GM12872 (cell line): Measurements from ENCODE around the gene MAMDC2.

Experiments used
- CTCF ChIP-seq: IDR thresholded peaks from 3 replicates; pipeline ENCODE4 v1.5.1; 2011; ENCODE audit warnings: low read depth, mild to moderate bottlenecking, low read length, moderate library complexity; ENCODE audit not compliant: insufficient read depth

Gene MAMDC2

GRCh38 chr9:70049672-70050271, 6.1 kb downstream of the MAMDC2 start:
- TF ChIP-seq CTCF, result no peak

- TF ChIP-seq CTCF, result no peak
Observed at GRCh38 chr9:70052768-70053167, 9.1 kb downstream of the MAMDC2 start.

- no peak for TF ChIP-seq CTCF
Observed at GRCh38 chr9:70053864-70054263, 10.2 kb downstream of the MAMDC2 start.

- TF ChIP-seq CTCF, result no peak
Observed at GRCh38 chr9:70054521-70054920, 10.9 kb downstream of the MAMDC2 start.

GRCh38 chr9:70055406-70056210, 12.0 kb downstream of the MAMDC2 start:
- no peak for TF ChIP-seq CTCF

GRCh38 chr9:70056211-70056944, 12.7 kb downstream of the MAMDC2 start:
- no peak for TF ChIP-seq CTCF

- no peak for TF ChIP-seq CTCF
Observed at GRCh38 chr9:70058569-70059116, 15.0 kb downstream of the MAMDC2 start.
